Omental fat pad (tissue), 4 donors: ENCODE results near the gene CASP5. TPM values are rescaled to one million over a fixed set of nuclear protein-coding genes. Genes with fewer than 3 reads are reported as not detected.

ENCODE experiments used
- ATAC-seq: fragments of 150-250 bp; one replicate; pipeline ENCODE4 v1.9.1; 2016; ENCODE audit warnings: mild to moderate bottlenecking, moderate library complexity; ENCODE audit not compliant: low FRiP score
- DNase-seq: peaks from one replicate; pipeline ENCODE4 v3.0.0-alpha.2; 2019; ENCODE audit warnings: low spot score
- CTCF ChIP-seq, 3 donors: fragments of 450-650 bp; IDR thresholded peaks; one replicate each; pipeline ENCODE4 v1.5.1; 2016 to 2017; ENCODE audit warnings: antibody characterized with exemption in 3 of 3, mild to moderate bottlenecking in 3 of 3, moderate library complexity in 2 of 3
- total RNA-seq, 4 donors: library from RNA; depleted of rRNA; stranded (reverse); fragments of >200 nt; gene quantifications; one replicate each; pipeline ENCODE4 v1.1.0, GENCODE V29; 2016

CASP5 gene
- total RNA-seq, 4 donors from 2014 or later = 0.72 to 3.9 TPM; not detected in 2

GRCh38 chr11:105000797-105001196 is 22.2 kb downstream of the CASP5 start:
- DNase-seq (no peak), ATAC-seq (no peak)
- no peak for TF ChIP-seq CTCF (IDR thresholded peaks at IDR 0.05)

- ATAC-seq (no peak), DNase-seq (no peak)
- no peak for TF ChIP-seq CTCF (IDR thresholded peaks at IDR 0.05)
These were observed 22.8 kb downstream of the CASP5 start for GRCh38 chr11:105000167-105000566.

- ATAC-seq (no peak), DNase-seq (no peak)
- TF ChIP-seq CTCF (IDR thresholded peaks at IDR 0.05) = no peak
These were observed 23.2 kb downstream of the CASP5 start for GRCh38 chr11:104999721-105000120.

- DNase-seq (no peak), ATAC-seq (no peak)
- TF ChIP-seq CTCF (IDR thresholded peaks at IDR 0.05) = no peak
These were observed 25.7 kb downstream of the CASP5 start for GRCh38 chr11:104997288-104997687.

- no peak for ATAC-seq
- no peak for TF ChIP-seq CTCF (IDR thresholded peaks at IDR 0.05)
- no peak for DNase-seq
These were observed 28.0 kb downstream of the CASP5 start for GRCh38 chr11:104995001-104995408.

GRCh38 chr11:104992781-104993180 is 30.2 kb downstream of the CASP5 start:
- ATAC-seq (no peak), DNase-seq (no peak)
- no peak for TF ChIP-seq CTCF (IDR thresholded peaks at IDR 0.05)

GRCh38 chr11:104991994-104992393 is 31.0 kb downstream of the CASP5 start:
- TF ChIP-seq CTCF (IDR thresholded peaks at IDR 0.05) = no peak
- ATAC-seq (no peak), DNase-seq (no peak)
